ENCODE data around the gene NPC1L1.
A peak's percentile ranks its signal among the peaks of the same experiment; 100 is the strongest.

Gene NPC1L1

DNA sequence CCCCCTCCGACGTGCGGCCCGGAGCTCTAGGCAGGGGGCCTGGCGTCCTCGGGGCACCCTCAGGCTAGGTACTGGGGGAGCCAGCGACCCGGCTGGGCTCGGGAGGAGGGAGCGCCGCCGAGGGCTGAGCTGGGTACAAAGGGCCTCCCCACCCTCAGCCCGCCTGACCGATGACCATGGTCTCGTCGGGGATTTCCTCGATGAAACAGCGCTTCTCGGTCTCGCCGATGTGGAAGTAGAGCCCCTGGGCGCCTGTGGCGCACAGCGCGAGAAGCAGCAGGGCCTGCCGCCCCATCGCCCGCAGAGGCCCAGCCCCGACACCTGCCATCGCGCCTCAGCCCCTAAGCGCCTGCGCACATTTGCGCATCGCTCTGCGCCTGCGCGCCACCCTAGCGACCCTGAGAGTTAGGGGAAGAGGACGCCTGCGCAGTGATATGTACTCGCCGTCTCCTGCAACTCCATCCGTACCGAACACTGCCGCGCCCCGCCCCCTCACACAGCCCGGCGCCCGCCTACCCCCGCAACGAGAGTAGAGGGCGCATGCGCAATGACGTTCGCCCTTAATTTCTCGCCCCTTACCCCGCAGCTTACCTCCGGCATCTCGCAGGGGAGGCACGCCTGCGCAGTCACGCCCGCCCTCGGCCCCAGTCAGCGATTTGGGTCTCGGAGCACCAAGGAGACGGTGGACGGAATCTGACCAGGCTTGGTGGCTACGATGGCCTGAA is 40.9 kb upstream of the NPC1L1 start, which contains the start of gene TMED4 (continued):
- TF ChIP-seq, protein P1, sequence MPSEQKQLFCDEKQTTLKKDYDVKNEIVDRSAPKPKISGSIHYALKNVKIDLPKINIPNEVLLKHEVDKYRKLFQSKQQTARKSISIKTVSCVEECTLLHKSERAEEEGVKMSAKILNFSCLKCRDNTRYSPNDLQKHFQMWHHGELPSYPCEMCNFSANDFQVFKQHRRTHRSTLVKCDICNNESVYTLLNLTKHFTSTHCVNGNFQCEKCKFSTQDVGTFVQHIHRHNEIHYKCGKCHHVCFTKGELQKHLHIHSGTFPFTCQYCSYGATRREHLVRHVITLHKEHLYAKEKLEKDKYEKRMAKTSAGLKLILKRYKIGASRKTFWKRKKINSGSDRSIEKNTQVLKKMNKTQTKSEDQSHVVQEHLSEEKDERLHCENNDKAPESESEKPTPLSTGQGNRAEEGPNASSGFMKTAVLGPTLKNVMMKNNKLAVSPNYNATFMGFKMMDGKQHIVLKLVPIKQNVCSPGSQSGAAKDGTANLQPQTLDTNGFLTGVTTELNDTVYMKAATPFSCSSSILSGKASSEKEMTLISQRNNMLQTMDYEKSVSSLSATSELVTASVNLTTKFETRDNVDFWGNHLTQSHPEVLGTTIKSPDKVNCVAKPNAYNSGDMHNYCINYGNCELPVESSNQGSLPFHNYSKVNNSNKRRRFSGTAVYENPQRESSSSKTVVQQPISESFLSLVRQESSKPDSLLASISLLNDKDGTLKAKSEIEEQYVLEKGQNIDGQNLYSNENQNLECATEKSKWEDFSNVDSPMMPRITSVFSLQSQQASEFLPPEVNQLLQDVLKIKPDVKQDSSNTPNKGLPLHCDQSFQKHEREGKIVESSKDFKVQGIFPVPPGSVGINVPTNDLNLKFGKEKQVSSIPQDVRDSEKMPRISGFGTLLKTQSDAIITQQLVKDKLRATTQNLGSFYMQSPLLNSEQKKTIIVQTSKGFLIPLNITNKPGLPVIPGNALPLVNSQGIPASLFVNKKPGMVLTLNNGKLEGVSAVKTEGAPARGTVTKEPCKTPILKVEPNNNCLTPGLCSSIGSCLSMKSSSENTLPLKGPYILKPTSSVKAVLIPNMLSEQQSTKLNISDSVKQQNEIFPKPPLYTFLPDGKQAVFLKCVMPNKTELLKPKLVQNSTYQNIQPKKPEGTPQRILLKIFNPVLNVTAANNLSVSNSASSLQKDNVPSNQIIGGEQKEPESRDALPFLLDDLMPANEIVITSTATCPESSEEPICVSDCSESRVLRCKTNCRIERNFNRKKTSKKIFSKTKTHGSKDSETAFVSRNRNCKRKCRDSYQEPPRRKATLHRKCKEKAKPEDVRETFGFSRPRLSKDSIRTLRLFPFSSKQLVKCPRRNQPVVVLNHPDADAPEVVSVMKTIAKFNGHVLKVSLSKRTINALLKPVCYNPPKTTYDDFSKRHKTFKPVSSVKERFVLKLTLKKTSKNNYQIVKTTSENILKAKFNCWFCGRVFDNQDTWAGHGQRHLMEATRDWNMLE (tag by site-specific recombination; conservative IDR thresholded peaks at IDR 0.05; ENCODE audit: low read depth), result no peak
- TF ChIP-seq ZIC2 (tag by site-specific recombination; IDR thresholded peaks at IDR 0.05), result peak; percentile 98
- TF ChIP-seq, protein P2, sequence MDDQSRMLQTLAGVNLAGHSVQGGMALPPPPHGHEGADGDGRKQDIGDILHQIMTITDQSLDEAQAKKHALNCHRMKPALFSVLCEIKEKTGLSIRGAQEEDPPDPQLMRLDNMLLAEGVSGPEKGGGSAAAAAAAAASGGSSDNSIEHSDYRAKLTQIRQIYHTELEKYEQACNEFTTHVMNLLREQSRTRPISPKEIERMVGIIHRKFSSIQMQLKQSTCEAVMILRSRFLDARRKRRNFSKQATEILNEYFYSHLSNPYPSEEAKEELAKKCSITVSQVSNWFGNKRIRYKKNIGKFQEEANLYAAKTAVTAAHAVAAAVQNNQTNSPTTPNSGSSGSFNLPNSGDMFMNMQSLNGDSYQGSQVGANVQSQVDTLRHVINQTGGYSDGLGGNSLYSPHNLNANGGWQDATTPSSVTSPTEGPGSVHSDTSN (CRISPR knock-in tag; IDR thresholded peaks at IDR 0.05), result 0 out of 2 replicates have a peak, but pooled peaks have one; percentile 59
- no peak for TF ChIP-seq HOXC10 (CRISPR knock-in tag; IDR thresholded peaks at IDR 0.05)
- no peak for TF ChIP-seq BCL11A (tag by site-specific recombination; IDR thresholded peaks at IDR 0.05; ENCODE audit: low read depth)
- TF ChIP-seq, protein P3, sequence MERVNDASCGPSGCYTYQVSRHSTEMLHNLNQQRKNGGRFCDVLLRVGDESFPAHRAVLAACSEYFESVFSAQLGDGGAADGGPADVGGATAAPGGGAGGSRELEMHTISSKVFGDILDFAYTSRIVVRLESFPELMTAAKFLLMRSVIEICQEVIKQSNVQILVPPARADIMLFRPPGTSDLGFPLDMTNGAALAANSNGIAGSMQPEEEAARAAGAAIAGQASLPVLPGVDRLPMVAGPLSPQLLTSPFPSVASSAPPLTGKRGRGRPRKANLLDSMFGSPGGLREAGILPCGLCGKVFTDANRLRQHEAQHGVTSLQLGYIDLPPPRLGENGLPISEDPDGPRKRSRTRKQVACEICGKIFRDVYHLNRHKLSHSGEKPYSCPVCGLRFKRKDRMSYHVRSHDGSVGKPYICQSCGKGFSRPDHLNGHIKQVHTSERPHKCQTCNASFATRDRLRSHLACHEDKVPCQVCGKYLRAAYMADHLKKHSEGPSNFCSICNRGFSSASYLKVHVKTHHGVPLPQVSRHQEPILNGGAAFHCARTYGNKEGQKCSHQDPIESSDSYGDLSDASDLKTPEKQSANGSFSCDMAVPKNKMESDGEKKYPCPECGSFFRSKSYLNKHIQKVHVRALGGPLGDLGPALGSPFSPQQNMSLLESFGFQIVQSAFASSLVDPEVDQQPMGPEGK (tag by site-specific recombination; IDR thresholded peaks at IDR 0.05), result peak; percentile 93
- no peak for TF ChIP-seq ZNF585B (tag by site-specific recombination; IDR thresholded peaks at IDR 0.05)
- peak; percentile 68 for TF ChIP-seq ZBTB48 (tag by site-specific recombination; IDR thresholded peaks at IDR 0.05)
- TF ChIP-seq SCRT2 (tag by site-specific recombination; IDR thresholded peaks at IDR 0.05), result peak; percentile 65; the same call in 1 of the 2 replicates
- TF ChIP-seq ZNF19 (tag by site-specific recombination; IDR thresholded peaks at IDR 0.05; ENCODE audit: low read depth), result no peak

DNA sequence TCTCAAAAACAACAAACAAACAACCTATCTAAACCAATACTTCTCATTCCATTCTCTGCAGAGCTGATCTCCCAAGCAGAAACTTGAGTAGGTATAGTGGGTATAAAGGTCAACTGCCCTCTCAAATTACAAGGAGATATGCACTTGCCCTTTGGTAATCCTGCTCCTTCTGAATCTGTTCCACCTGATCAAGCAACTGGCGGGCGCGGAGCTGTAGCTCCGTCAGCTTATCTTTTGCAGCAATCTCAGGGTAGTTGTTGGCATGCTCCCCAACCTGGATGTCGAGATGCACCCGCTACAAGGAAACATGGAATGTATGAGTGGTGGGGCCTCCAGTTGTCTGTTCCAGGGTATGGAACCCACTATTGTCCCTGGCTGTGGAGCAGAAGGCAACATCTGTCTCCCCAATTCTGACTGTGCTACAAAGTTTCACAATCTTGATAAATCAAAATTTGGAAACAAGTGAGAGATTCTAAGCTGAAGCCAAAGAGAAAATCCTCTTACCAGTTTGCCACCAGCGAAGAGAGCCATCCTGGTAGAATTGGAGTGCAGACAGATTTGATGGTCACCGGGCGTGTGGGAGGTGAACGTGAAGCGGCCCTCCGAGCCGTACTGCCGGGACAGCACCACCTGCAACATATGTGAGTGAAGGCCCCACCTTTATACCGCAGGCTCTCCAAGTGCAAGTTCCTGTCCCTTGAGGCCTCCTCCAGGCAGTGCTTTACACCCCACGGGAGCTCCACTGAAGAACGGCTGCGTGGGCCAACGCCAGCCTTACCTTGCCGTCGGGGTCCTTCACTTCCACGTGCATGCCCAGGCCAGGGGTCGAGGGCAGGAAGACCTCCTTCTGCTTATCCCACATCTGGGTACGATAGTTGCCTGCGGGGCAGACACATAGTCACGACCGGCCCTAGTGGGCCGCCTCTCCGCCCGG is 40.1 kb upstream of the NPC1L1 start:
- CTCF ChIA-PET, result interaction anchor here (0.6 to 1.4 kb wide), 4 partner anchors 7 to 912 kb away, joined by 3 to 5 read pairs (median 4); partner anchors contain the start of gene DDX56
- H3K27ac ChIP-seq (ENCODE audit: extremely low read depth, low read depth, low read length), result peak overlapping the region; percentile 94
- POLR2A ChIA-PET, result interaction anchor here (0.5 to 3.1 kb wide), 16 partner anchors 8 to 1155 kb away, joined by 3 to 27 read pairs (median 4); partner anchors contain the start of genes DDX56, H2AZ2, NUDCD3 and OGDH
- TF ChIP-seq OSR2 (tag by site-specific recombination; IDR thresholded peaks at IDR 0.05) (no peak), ZSCAN30 (tag by site-specific recombination; IDR thresholded peaks at IDR 0.05) (no peak), ZFHX2 (tag by site-specific recombination; conservative IDR thresholded peaks at IDR 0.05) (peak; percentile 35; the same call in 1 of the 2 replicates), ZNF670 (tag by site-specific recombination; IDR thresholded peaks at IDR 0.05; ENCODE audit: low read depth) (no peak), ZNF561 (tag by site-specific recombination; IDR thresholded peaks at IDR 0.05; ENCODE audit: borderline replicate concordance) (no peak), KLF9 (tag by site-specific recombination; IDR thresholded peaks at IDR 0.05; ENCODE audit: low read depth) (no peak), ZNF610 (tag by site-specific recombination; IDR thresholded peaks at IDR 0.05; ENCODE audit: borderline replicate concordance) (no peak), KLF1 (tag by site-specific recombination; IDR thresholded peaks at IDR 0.05) (no peak), HOXC10 (CRISPR knock-in tag; IDR thresholded peaks at IDR 0.05) (no peak)
- TF ChIP-seq, protein P4, sequence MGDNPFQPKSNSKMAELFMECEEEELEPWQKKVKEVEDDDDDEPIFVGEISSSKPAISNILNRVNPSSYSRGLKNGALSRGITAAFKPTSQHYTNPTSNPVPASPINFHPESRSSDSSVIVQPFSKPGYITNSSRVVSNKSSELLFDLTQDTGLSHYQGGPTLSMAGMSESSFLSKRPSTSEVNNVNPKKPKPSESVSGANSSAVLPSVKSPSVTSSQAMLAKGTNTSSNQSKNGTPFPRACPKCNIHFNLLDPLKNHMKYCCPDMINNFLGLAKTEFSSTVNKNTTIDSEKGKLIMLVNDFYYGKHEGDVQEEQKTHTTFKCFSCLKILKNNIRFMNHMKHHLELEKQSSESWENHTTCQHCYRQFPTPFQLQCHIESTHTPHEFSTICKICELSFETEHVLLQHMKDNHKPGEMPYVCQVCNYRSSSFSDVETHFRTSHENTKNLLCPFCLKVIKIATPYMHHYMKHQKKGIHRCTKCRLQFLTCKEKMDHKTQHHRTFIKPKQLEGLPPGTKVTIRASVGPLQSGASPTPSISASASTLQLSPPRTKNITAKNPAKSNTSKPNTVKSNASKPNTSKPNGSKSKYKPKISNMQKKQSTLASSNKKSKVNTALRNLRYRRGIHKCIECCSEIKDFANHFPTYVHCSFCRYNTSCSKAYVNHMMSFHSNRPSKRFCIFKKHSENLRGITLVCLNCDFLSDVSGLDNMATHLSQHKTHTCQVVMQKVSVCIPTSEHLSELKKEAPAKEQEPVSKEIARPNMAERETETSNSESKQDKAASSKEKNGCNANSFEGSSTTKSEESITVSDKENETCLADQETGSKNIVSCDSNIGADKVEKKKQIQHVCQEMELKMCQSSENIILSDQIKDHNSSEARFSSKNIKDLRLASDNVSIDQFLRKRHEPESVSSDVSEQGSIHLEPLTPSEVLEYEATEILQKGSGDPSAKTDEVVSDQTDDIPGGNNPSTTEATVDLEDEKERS (tag by site-specific recombination; IDR thresholded peaks at IDR 0.05), result no peak
- TF ChIP-seq, protein P3 (tag by site-specific recombination; IDR thresholded peaks at IDR 0.05), result no peak

More for the DNA sequence above, 40.1 kb upstream of the NPC1L1 start:
- peak overlapping the region; percentile 88 for H3K4me3 ChIP-seq (ENCODE audit: low read depth, low read length)
- H3K4me1 ChIP-seq (ENCODE audit: control insufficient read depth, insufficient read depth, low read length), result no peaks in the 10 kb centered on the region
- peaks cover 32 to 36% of the 10 kb centered on the region in 2 experiments for H3K36me3 ChIP-seq (ENCODE audit: control insufficient read depth in 2 of 2, insufficient read depth in 1 of 2, low read length in 2 of 2)
- no peaks in the 10 kb centered on the region for H3K9me3 ChIP-seq (ENCODE audit: control insufficient read depth, insufficient read depth, low read depth, low read length)

All from HEK293 (cell line).